HG02870 (cell line): ENCODE measurements around the gene MBD3.

Source experiments
- ATAC-seq: cut with Tn5 transposase; IDR thresholded peaks from one replicate; pipeline ENCODE4 v1.9.1; 2021; ENCODE audit warnings: mild to moderate bottlenecking, moderate library complexity; ENCODE audit not compliant: unreplicated experiment

The MBD3 gene

DNA sequence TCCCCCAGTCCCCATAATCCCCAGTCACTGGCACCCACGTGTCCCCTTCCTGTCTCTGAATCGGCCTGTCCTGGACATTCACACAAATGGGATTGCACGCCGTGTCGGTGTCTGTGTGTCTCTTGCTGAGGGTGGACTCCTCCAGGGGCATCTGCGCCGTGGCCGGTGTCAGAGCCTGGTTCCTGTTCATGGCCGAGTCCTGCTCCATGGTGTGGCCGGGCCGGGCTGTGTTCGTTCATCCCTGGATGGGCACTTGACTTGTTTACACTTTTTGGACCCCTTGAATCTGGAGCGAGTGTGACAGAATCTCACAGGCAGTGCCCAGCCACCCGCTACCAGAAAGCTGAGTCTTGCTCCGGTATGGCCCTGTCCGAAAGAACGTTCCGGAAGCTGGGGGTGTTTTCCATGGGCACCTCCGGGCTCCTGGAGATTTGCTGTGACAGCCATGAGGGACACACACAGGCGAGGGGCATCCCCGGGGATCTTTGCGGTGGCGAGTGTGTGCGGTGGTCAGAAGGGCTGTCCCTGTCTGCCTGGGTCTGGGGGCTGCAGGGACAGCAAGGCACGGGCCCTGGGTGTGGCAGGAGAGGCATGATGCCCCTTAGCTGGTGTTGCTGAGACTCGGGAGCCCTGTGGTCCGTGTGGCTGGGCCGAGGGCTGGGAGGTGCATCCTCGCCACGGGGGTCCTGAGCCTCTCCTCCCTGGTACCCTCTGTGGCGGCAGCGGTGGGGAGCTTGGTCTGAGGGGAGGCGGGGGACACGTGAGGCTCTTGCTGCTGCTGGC lies 18.1 kb downstream of the MBD3 start:
- ATAC-seq: no peak

DNA sequence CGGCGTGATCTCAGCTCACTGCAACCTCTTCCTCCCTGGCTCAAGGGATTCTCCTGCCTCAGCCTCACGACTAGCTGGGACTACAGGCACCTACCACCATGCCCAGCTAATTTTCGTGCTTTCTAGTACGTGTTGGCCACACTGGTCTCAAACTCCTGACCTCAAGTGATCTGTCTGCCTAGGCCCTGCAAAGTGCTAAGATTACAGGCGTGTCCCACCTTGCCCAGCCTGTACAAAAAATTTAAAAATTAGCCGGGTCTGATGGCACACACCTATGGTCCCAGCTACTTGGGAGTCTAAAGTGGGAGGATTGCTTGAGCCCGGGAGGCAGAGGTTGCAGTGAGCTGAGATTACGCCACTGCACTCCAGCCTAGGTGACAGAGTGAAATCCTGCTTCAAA lies 19.9 kb downstream of the MBD3 start:
- no peak for ATAC-seq

DNA sequence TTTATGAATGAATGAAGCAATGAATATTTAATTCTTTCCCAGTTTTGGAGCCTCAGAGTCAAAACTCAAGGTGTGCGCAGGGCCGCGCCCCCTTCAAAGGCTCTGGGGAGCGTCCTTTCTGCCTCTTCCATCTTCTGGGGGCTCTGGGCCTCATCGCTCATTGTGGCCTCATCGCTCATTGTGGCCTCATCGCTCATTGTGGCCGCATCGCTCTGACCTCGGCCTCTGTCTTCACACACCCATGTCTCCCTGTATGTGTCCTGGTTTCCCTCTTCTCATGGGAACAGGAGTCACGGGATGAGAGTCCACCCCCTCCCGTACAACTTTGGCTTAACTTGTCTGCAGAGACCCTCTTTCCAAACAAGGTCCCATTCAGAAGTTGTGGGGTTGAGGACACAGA lies 21.3 kb downstream of the MBD3 start:
- no peak for ATAC-seq

DNA sequence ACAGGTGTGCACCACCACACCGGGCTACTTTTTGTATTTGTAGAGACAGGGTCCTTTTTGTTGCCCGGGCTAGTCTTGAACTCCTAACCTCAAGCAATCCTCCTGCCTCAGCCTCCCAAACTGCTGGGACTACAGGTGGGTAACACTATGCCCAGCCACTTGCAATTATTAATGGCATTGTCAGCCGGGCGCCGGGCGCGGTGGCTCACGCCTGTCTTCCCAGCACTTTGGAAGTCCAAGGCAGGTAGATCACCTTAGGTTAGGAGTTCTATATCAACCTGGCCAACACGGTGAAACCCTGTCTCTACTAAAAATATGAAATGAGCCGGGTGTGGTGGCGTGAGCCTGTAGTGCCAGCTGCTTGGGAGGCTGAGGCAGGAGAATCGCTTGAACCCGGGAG lies 21.8 kb downstream of the MBD3 start:
- ATAC-seq: no peak

DNA sequence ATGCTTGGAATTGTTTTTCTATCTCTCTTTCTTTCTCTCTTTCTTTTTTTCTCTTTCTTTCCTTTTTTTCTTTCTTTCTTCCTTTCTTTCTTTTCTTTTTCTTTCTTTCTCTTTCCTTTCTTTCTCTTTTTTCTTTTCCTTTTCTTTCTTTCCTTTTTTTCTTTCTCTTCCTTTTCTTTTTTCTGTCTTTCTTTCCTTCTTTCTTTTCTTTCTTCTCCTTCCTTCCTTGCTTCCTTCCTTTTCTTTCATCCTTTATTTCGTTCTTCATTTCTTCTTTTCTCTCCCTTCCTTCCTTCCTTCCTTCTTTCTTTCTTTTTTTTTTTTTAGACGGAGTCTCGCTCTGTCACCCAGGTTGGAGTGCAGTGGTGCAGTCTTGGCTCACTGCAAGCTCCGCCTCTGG lies 22.7 kb downstream of the MBD3 start:
- ATAC-seq: no peak

DNA sequence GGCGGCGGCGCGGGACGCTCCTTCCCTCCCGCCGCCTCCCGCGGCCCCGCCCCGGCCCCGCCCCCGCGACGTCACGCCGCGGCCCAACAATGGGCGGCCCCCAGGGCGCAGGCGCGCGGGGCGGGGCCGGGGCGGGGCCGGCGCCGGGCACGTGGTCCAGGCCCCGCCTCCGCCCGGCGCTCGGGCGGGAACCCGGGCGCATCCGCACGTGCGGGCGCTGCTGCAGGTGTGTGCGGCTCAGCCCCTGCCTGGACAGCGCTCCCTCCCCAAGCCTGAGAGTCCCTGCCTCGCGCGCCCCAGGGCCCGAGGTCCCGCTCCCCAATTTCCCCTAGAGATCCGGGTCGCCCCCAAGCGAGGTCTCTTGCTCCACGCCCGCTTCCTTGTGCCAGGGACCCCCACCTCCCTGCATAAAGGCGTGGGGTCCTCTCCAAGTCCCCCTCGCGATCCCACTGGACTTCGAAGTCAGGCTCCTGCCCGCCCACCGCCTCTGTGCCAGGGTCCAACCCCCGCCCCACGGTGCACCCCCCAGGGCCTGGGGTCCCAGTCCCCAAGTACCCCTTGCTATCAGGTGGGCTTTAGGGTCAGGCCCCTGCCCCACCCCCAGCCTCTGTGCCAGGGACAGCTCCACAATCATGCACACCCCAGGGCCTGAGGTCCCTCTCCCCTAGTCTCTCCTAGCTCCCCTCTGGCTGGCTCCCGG lies 24.2 kb downstream of the MBD3 start, which contains the start of gene MEX3D:
MEX3D (minus strand) TSS at position 6 of the 700 bp plus-strand sequence. CDS start 267 bp downstream, outside the sequence.
- no peak for ATAC-seq

DNA sequence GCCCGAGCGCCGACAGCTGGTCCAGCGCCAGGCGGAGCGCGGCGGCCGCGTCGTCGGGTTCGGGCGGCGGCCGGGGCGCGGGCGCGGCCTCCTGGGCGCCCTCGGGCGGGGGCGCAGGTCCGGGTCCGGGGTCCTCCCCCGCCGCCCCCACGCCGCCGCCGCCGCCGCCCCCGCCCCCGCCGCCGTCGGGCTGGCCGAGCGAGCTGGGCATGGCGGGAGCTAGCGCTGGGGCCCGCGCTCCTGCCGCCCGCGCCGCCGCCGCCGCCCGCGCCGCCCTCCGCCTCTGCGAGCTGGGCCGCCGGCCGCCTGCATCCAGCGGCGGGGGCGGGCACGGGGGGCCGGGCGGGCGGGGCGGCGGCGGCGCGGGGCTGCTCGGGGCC lies 24.8 kb downstream of the MBD3 start:
- ATAC-seq: no peak

DNA sequence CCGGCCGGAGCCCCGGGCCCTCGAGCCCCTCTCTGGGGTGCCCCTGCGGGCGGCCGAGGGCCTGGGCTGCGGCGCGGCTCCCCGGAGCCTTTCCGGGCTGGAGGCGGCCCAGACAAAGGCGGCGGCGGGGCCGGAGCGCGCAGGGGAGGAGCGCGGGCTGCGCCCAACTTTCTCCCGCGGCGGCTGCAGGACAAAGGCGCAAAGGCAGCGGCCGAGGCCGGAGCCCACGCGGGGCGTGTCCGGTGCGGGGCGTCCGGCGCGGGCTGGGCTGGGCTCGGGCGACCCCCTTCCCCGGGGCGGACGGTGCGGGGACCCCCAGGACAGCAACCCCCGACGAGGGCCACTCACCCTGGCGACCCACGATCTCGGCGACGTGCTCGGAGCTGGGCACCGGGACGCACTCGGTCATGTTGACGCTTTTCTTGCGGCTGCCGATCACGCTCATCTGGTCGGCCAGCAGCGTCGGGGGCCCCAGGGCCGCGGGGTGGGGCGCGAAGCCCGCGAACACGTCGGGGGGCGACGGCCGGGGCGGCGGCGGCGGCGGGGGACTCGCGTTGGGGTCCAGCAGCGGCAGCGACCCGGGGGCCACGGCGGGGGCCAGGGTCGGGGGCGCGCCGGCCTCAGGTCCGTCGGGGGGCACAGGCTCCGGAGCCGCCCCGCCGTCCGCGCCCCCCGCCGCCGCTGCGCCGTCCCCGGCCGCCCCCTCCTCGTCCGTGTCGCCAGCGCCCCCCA lies 25.4 kb downstream of the MBD3 start:
- ATAC-seq: no peak

DNA sequence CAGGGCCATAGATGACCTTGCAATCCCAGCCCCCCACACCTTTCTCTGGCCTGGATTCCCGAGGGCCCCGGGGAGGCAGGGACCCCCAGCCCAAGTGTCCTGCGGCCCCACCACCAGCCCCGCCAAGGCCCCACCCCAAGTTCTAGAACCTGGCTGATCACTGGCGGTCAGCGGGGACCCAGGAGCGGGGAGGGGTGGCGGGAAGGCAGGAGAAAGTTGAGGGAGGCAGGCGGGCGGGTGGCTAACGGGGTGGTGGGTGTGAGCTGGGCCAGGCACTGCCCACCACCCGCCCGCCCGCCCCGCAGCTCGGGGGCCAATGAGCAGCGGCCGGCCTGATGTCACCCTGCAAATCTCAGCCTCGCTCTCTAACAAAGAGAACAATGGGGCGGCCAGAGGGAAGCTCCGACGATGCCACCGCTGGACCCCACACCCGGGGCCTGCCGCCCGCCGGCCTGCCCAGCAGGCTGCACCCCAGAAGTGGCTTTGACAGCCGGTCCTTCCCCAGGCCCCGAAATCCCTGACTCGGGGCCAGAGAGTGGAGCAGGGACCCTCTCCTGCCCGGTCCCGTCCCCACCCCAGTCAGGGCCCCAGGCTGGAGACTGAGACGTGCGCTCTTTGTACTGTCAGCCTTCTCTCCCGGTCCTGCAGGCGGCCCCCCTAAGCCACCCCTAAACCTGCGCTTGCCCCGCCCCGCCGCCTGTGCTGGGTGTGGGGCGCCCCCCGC lies 26.1 kb downstream of the MBD3 start:
- no peak for ATAC-seq

DNA sequence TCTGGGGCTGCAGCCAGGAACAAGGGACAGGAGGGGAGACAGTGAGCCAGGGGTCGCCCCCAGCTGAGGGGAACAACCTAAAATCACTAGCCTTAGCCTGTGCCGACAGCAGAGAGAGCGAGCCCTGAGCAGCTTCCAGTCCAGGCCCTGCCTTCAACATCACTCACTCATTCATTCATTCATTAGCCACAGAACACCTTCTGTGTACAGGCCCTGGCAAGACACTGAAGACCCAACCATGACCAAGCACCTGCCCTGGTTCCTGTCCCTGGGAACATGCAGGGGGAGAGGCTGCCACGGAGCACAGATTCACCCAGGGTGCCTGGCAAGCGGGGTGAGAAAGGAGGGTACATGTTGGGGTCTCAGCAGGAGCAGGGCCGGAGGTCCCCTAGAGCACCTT lies 29.4 kb downstream of the MBD3 start:
- no peak for ATAC-seq

DNA sequence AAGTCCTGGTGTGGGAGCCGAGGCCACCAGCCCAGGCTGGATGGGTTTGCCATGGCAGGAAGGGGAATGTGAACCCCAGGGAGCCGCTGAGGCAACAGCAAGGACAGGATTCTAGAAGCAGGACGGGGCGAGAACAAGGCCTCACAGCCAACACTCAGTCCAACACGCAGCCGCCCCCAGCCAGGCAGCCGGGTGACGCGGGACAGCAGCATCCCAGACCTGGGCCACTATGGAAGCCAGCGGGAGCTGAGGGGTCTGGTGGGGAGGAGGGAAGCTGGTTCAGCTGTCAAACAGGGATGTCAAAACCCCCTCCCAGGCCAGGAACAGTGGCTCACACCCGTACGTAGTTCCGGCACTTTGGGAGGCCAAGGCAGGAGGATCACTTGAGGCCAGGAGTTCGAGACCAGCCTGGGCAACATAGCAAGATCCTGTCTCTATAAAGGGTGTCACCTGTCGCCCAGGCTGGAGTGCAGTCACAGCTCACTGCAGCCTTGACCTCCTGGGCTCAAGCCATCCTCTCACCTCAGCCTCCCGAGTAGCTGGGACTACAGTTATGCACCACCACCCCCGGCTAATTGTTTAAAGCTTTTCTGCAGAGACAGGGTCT lies 31.3 kb downstream of the MBD3 start:
- ATAC-seq: no peak

DNA sequence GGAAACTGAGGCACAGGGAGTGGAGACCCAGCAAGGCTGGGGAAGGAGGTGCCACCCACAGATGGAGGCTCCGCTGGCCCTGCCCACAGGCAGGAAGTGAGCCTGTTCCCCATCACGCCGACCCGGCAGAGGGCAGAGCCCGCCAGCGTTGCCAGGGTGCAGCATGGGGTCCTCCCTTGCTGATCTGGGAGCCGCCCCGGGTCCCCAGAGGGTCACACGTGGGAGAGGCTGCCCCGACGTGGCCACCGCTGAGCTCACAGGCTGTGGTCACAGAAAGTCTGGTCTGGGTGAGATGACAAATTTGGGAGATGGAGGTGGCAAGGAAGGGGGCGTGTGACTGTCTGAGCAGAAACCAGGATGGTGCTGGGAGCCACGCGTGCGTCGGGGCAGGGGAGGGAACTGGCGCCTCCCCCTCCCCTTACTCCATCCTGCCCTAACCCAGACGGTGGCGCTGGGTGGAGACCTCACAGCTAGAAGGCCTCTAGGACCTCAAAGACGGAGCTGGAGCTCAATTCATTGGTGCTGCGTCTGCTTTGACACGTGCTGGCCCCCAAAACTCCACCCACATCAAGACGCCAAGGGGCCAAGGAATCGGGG lies 32.3 kb downstream of the MBD3 start:
- no peak for ATAC-seq

DNA sequence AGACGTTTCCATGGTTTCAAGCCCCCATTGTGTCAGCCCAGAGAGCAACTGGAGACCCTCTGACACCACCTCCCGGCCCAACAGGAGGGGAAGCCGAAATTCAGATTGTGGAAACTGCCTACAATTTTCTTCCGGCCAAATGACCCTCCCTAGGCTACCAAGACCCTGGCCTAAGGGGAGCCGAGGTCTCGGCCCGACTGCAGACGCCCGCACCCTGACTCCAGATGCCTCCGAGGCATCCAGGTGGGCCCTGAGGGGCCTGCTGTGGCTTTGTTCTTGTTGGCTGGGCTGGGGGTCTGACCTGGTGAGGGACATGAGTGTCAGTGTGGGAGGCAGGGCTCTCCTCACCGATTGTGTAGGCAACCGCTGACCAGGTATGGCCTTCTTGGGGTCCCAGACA lies 34.1 kb downstream of the MBD3 start:
- no peak for ATAC-seq

DNA sequence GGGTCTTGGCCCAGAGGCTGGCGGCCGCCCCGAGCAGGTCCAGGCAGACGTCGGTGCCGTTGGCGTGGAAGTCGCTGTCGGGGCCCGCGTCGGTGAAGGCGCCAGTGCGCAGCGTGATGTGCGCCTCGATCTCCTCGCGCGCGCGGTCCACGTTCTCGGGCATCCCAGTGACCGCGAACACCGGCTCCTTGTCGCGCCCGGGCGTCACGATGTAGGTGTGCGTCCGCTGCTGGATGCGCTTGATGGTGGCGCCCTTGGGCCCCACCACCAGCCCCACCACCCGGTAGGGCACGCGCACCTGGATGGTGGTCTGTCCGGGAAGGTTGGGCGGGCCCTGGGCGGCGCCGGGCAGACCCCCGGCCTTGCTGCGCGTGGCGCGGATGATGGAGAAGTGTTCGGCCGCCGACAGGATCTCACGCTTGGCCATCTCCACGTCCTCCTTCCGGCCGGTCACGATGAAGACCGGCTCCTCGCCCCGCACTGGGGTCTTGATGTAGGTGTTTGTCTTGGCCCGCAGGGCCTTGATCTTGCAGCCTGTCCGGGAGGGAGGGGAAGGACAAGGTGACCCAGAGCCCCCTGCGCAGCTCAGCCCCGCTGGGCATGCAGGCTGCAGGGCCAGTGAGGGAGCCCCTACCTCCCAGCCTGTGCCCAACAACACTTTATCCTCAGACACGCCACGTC lies 36.1 kb downstream of the MBD3 start:
- ATAC-seq: no peak

DNA sequence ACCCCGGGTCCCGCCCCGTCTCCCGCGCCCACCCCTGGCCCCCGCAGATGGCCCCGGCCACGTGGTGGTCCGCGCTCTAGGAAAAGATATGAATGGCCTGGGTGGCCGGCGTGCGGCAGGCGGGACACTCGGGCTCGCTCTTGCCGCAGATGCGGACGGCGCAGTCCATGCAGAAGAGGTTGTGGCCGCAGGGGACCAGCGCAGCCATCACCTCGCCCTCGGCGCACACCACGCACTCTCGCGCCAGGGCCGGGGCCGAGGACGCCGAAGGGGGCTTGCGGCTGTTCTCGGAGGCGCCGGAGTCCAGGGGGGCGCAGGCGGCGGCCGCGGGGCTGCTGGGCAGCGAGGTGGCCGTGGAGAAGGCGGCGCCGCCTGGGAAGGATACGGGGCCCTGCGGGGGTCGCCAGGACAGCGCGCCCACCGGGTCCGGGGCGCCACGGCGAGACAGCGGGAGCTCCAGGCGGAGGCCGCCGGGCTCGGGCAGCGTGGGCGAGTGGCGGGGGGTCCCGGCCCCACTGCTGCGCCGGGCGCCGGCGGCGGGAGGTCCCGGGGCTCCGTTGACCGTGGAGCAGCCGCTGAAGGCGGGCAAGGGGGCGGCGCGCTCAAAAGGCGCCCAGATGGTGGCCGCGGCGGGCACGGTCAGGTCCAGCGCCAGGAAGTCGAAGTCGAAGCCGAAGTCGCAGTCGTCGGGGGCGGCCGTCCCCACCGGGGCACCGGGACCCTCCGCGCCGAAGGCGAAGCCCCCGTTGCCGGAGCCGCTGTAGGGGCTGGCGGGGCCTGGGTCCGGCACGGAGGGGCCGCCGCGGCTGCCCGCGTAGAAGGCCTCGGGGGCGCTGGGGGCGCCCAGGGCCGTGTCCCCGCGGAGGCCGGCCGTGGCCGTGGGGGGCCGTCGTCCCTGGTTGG lies 36.9 kb downstream of the MBD3 start:
- no peak for ATAC-seq

DNA sequence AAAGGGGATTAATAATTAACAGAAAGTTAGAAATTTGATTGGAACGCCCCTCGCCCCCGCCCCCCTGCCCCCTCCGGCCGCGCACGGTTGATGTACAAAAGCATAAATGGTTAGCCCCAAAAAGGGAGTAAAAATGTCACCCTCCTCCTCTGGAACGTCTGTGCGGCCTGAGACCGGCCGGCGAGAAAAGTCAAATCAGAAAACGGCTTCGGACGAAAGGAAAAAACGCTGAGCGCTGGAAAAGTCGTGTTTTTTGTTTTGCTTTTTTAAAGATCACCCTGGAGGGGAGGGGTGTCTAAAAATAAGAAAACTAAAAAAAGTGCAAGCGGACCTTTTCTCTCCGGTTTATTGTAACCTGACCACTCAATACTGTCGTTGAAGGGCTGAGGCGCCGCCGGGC lies 37.7 kb downstream of the MBD3 start:
- ATAC-seq: no peak

DNA sequence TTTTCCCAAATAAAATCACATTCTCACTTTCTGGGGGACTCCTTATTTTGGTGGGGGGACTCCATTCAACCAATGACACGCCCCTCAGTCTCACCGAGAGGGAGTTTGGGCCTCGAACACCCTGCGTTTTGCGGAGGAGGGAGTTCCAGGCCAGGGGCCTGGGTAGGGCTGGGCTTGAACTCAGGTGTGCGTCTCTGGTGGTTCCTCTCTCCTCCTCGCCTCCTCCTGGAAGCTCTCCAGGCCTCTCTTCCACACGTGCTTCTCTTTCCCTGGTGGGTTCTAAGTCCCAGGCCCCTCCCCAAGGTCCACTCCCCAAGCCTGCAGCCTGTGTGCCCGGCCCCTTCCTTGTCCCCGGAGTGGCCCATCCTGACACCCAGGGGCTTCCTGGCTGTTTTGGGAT lies 39.2 kb downstream of the MBD3 start:
- ATAC-seq: no peak

DNA sequence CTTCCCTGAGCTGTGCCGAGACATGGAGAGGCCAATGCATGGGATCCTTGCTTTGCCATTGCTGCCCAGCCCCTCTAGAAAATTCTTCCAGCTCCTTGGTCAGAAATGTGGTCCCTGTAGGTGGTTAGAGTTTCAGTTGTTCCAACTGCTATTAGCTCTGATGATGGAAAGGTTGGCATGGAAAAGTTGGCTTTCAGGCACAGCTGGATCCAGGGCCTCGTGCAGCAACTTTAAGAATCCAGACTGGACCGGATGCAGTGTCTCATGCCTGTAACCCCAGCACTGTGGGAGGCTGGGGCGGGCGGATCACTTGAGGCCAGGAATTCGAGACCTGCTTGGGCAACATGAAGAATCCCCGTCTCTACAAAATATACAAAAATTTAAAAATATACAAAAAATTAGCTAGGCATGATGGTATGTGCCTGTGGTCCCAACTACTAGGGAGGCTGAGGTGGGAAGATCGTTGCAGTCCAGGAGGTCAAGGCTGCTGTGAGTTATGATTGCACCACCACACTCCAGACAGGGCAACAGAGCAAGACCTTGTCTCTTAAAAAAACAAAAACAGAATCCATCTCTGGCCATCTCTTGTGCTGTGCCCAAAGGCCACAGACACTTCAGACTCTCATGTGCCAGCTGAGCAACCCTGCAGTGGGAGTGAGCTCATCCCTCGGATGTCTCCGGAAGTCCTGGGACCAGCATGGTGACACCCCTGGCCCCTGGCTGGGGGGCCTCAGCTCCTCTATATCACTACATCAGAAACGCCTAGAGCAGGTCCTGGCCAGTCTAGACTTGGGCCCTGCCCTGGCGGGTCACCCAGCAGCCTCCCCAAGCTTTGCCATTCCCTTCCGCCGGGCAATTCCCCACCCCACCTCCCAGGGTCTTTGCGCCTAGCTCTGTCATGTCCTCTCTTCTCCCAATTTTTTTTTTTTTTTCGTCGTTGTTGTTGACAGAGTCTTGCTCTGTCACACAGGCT lies 41.3 kb downstream of the MBD3 start:
- no peak for ATAC-seq
